Skeletal muscle satellite cell (primary cell): ENCODE measurements around the gene PSMC5.

Source experiments
- H3K27me3 ChIP-seq: 2 replicates; pipeline ENCODE4 v1.7.0; 2013; ENCODE audit warnings: low read length; ENCODE audit not compliant: control insufficient read depth, insufficient read depth
- H3K36me3 ChIP-seq: 2 replicates; pipeline ENCODE4 v1.7.0; 2013; ENCODE audit warnings: mild to moderate bottlenecking, control low read depth, low read length; ENCODE audit not compliant: insufficient read depth
- H3K4me1 ChIP-seq: 2 replicates; pipeline ENCODE4 v1.7.0; 2013; ENCODE audit warnings: low read length; ENCODE audit not compliant: control insufficient read depth, insufficient read depth
- H3K4me2 ChIP-seq: 2 replicates; pipeline ENCODE4 v1.7.0; 2013; ENCODE audit warnings: mild to moderate bottlenecking, low read length
- H3K4me3 ChIP-seq: 2 replicates; pipeline ENCODE4 v1.7.0; 2013; ENCODE audit warnings: low read length
- H3K9ac ChIP-seq: 2 replicates; pipeline ENCODE4 v1.7.0; 2013; ENCODE audit warnings: mild to moderate bottlenecking, low read depth, low read length, moderate library complexity
- H3K9me3 ChIP-seq: replicated peaks from 2 replicates; pipeline ENCODE4 v1.7.0; 2013; ENCODE audit warnings: mild to moderate bottlenecking, control low read depth, low read length

The PSMC5 gene

DNA sequence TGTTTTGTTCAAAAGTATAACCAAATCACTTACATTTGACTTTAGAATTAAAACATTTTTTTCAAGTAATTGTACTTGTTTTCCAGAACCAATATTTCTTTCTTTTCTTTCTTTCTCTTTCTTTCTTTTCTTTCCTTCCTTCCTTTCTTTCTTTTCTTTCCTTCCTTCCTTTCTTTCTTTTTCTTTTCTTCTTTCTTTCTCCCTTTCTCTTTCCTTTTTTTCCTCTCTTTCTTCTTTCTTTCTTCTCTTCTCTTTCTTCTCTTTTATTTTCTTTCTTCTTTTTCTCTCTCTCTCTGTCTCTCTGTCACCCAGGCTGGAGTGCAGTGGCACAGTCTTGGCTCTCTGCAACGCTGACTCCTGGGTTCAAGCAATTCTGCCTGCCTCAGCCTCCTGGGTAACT is 26.4 kb upstream of the PSMC5 start:
- Histone ChIP-seq H3K4me1 (no peaks in the 10 kb centered on the region), H3K9me3 (no peaks in the 10 kb centered on the region), H3K9ac (no peak overlapping the region), H3K4me3 (no peak overlapping the region), H3K4me2 (no peak overlapping the region), H3K27me3 (no peaks in the 10 kb centered on the region), H3K36me3 (peaks cover 89% of the 10 kb centered on the region)

DNA sequence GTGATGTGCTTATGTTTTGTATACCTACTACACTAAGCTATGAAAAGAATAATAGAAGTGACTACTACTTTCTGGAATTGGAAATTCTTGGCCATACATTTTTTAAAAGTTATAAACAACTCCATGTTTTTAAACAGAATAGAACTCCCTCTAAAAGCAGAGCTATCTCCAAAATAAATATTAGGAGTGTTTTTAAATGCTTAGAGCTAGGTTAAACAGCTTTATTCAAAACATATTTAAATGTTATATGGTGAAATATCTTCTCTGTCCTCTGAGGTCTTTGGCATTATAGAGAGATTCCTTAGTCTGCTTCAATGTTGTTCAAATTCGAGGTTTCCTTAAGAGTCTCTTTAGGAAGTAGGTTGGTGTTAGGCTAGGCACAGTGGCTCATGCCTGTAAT is 22.9 kb upstream of the PSMC5 start:
- Histone ChIP-seq H3K4me2 (no peak overlapping the region), H3K4me1 (no peaks in the 10 kb centered on the region), H3K9me3 (no peaks in the 10 kb centered on the region), H3K4me3 (no peak overlapping the region), H3K27me3 (no peaks in the 10 kb centered on the region), H3K36me3 (peaks cover 88% of the 10 kb centered on the region), H3K9ac (no peak overlapping the region)

DNA sequence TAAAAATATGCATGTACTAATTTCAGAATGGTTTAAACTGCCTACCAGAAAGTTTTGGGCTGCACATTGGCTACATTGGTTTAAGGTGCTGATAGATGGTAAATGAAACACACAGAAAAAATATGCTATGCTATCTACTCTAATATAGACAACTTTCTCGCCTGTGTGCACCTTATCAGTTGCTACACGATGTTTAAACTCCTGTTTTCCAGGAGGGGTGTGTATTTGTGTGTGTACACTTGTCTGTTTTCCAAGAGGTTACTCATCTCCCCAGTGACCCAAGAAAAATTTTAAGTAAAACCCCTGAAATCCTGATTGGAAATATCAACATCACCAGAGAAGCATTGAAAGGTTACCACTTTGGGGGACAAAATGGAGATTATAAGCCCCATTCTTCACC is 21.6 kb upstream of the PSMC5 start:
- Histone ChIP-seq H3K9ac (no peak overlapping the region), H3K4me3 (no peak overlapping the region), H3K9me3 (no peaks in the 10 kb centered on the region), H3K4me2 (no peak overlapping the region), H3K27me3 (no peaks in the 10 kb centered on the region), H3K36me3 (peaks cover 87% of the 10 kb centered on the region), H3K4me1 (no peaks in the 10 kb centered on the region)

DNA sequence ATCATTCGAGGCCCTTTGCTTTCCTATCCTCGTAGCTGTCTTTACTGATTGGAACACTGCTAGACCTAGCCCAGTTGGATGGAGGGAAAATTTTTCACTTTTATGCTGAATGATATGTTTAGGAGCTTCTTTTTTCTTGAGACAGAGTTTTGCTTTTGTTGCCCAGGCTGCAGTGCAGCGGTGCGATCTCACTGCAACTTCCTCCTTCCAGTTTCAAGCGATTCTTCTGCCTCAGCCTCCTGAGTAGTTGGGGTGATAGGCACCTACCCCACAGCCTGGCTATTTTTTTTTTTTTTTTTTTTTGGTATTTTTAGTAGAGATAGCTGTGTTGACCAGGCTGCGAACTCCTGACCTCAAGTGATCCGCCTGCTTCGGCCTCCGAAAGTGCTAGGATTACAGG is 17.3 kb upstream of the PSMC5 start:
- peaks cover 92% of the 10 kb centered on the region for H3K36me3 ChIP-seq
- H3K9me3 ChIP-seq: no peaks in the 10 kb centered on the region
- H3K27me3 ChIP-seq: no peaks in the 10 kb centered on the region
- no peak overlapping the region for H3K9ac ChIP-seq
- no peak overlapping the region for H3K4me2 ChIP-seq
- H3K4me3 ChIP-seq: no peak overlapping the region
- H3K4me1 ChIP-seq: no peaks in the 10 kb centered on the region

DNA sequence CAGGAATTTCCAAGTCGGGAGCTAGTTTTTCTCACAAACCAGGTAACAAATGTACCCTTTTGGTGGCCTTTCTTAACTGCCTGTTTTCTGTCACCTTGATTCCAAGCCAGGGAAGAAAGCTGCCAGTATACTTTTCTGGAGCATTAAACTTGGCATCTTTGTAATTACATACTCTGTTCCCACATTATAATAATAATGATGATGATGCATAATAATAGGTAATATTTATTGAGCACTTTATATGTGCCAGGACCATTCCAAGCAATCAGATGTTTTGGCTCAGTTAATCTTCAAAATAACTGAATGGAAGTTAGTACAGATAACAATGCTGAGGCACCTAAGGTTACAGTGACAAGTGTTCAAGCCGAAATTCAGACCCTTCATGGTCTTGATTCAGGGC is 11.1 kb upstream of the PSMC5 start:
- Histone ChIP-seq H3K4me3 (no peak overlapping the region), H3K9ac (no peak overlapping the region), H3K4me1 (peaks cover 7% of the 10 kb centered on the region), H3K9me3 (no peaks in the 10 kb centered on the region), H3K36me3 (peaks cover 93% of the 10 kb centered on the region), H3K27me3 (no peaks in the 10 kb centered on the region), H3K4me2 (no peak overlapping the region)

DNA sequence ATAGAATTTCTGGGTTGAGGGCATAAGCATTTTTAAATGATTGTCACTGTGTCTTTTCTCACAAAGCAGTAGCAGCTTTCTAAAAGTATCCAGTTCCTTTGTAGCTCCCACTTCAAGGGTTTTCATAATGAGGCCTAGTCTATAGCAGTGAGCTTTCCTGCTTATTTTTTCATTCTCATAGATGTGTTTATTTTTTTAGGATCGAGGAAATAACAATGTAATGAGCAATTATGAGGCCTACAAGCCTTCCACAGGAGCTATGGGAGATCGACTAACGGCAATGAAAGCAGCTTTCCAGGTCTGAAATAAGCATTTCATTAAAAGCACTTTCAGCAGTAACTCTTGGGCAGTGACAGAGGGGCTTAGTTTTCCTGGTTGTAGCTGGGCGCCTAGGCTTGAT is 10.6 kb upstream of the PSMC5 start:
- H3K9ac ChIP-seq: no peak overlapping the region
- peaks cover 7% of the 10 kb centered on the region for H3K4me1 ChIP-seq
- H3K4me3 ChIP-seq: no peak overlapping the region
- no peak overlapping the region for H3K4me2 ChIP-seq
- peaks cover 93% of the 10 kb centered on the region for H3K36me3 ChIP-seq
- H3K27me3 ChIP-seq: no peaks in the 10 kb centered on the region
- H3K9me3 ChIP-seq: no peaks in the 10 kb centered on the region

DNA sequence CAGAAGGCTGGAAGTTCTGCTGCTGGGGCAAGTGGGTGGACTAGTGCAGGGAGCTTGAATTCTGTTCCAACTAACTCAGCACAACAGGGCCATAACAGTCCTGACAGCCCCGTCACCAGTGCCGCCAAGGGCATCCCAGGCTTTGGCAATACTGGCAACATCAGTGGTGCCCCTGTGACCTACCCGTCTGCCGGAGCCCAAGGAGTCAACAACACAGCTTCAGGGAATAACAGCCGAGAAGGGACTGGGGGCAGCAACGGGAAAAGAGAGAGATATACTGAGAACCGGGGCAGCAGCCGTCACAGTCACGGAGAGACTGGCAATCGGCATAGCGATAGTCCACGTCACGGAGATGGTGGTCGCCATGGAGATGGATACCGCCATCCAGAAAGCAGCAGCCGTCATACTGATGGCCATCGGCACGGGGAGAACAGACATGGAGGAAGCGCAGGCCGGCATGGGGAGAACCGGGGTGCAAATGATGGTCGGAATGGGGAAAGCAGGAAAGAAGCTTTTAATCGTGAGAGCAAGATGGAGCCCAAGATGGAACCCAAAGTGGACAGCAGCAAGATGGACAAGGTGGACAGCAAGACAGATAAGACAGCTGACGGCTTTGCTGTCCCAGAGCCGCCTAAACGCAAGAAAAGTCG is 9.4 kb upstream of the PSMC5 start:
- Histone ChIP-seq H3K9me3 (no peaks in the 10 kb centered on the region), H3K27me3 (no peaks in the 10 kb centered on the region), H3K4me2 (no peak overlapping the region), H3K36me3 (peaks cover 96% of the 10 kb centered on the region), H3K4me3 (no peak overlapping the region), H3K4me1 (peaks cover 7% of the 10 kb centered on the region), H3K9ac (no peak overlapping the region)

DNA sequence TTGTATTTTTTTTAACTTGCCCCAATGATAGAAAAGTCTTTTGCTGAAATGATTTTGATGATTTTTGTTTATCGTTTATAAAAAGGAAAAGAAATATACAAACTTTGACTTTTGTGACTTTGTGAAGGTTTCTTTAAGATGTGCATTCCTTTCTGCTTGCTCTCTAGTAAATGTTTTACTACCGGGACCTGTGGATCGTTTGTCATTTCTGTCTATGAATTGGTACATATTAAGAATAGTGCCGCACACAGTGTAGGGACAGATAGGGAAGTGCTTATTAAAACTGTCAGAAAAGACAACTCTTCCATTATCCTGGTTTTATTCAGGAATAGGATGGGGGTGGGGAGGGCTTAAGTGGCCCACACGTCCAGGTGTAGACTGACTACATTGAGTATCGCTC is 8.1 kb upstream of the PSMC5 start:
- Histone ChIP-seq H3K9me3 (no peaks in the 10 kb centered on the region), H3K36me3 (peaks cover 93% of the 10 kb centered on the region), H3K4me3 (no peak overlapping the region), H3K9ac (no peak overlapping the region), H3K4me1 (peaks cover 7% of the 10 kb centered on the region), H3K4me2 (no peak overlapping the region), H3K27me3 (no peaks in the 10 kb centered on the region)

DNA sequence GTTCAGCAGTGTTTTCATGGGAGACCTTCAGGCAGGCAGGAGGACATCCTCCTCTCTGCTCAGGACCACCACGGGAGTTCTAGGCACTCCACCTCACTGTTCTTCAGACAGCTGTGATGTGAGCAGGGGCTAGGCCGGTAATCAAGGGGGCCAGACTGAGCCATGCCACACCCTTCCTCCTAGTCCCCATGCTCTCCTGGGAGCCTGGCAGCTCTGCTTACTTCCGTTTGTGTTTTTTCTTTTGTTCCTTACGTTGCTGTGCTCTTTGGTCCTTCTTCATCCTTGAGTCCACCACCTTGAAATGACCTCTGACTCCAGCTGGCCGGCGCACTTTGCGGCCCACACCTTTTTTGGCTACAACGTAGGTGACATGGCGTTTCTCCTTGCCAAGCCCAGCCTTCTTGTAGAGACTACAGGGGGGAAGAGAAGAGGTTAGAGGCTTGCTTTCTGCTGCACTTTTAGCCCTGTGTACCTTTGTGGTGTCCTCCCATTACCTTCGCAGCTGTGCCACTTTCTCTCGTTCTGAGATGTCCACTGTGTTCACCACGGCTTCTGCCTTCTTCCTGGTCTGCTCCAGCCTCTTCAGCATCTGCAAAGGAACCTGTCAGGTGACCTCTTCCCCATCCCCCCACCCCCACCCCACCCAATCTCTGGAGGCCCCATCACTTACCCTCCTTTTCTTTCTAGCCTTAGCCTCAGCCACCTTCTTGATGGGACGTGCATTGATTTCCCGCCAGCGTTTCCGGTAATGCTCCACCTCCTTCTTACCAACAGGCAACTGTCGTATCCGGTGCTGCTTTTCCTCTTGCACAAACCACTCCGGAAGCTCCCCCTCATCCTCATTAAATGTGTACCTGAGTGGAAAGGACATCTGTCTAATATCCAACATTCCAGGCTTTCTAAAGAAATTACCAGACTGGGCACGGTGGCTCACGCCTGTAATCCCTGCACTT is 7.4 kb upstream of the PSMC5 start:
- Histone ChIP-seq H3K4me2 (no peak overlapping the region), H3K9ac (no peak overlapping the region), H3K4me3 (no peak overlapping the region), H3K4me1 (peaks cover 7% of the 10 kb centered on the region), H3K9me3 (no peaks in the 10 kb centered on the region), H3K27me3 (no peaks in the 10 kb centered on the region), H3K36me3 (peaks cover 95% of the 10 kb centered on the region)

DNA sequence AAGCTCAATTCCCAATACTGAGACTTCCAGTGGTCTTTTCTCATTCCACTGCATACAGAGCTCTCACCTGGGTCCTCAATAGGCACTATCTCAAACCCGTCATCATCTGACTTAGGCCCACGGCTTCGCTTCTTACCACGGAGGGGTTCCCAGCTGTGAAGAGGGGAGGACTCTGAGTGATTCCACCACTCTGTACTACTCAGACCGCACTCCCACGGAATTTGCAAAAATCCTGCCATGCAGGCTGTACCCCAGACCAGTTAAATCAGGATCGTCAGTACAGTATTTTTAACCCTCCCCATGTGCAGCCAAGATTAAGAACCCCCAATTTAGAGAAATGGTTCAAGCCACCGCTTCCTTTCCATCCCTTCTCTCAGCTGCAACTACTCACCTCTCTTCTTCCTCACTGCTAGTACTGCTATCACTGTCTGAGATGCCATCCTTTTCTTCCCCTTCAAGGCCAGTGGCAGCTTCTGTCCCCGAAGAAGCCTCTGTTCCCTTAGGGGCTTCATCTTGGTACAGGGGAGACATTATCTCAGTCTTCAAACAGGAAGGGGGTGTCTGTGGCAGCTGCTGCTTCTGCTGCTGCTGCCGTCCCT is 6.2 kb upstream of the PSMC5 start:
- Histone ChIP-seq H3K9ac (no peak overlapping the region), H3K4me2 (no peak overlapping the region), H3K36me3 (peaks cover 93% of the 10 kb centered on the region), H3K4me3 (no peak overlapping the region), H3K9me3 (no peaks in the 10 kb centered on the region), H3K27me3 (no peaks in the 10 kb centered on the region), H3K4me1 (peaks cover 15% of the 10 kb centered on the region)

DNA sequence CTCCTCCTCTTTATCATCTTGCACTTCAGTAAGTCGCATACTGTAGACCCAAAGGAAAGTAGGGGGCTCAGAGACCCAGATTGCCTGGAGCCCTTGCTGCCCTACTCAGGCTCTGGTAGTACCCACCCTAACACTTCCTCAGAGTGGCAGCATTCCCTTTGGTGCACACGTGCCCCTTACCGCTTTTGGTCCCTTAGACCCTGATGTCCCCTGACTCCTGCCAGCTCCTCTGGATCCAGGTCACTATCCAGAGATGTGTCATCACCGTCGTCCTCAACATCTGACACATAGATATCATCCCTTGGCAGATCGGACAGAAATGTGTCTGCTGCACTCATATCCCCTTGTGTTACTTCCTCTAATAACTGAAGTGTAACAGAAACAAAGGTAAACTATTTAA is 5.4 kb upstream of the PSMC5 start:
- Histone ChIP-seq H3K9ac (no peak overlapping the region), H3K36me3 (peaks cover 86% of the 10 kb centered on the region), H3K4me2 (no peak overlapping the region), H3K27me3 (no peaks in the 10 kb centered on the region), H3K9me3 (no peaks in the 10 kb centered on the region), H3K4me1 (peaks cover 12% of the 10 kb centered on the region), H3K4me3 (no peak overlapping the region)
